HepG2 (cell line): Measurements from ENCODE around the gene STOML2.

Source experiments
- CBFB ChIP-seq: sonication (generic); formaldehyde crosslinking; IDR thresholded peaks from 2 replicates; pipeline ENCODE4 v1.4.0; 2020; ENCODE audit warnings: missing genetic modification reagents
- CREM ChIP-seq, 2 experiments: sonication (generic) in 1 of 2; formaldehyde crosslinking in 1 of 2; IDR thresholded peaks; 2 replicates each; pipeline versions ENCODE4 v1.4.0 to v1.6.1; 2016 to 2020; ENCODE audit warnings: antibody characterized with exemption in 1 of 2, mild to moderate bottlenecking in 1 of 2, missing genetic modification reagents in 1 of 2
- ETV5 ChIP-seq: IDR thresholded peaks from 2 replicates; pipeline ENCODE4 v1.6.1; 2018; ENCODE audit warnings: missing biosample characterization, missing genetic modification reagents, inconsistent platforms, borderline replicate concordance
- JUNB ChIP-seq: sonication (generic); formaldehyde crosslinking; IDR thresholded peaks from 2 replicates; pipeline ENCODE4 v1.8.0; 2022; ENCODE audit warnings: missing genetic modification reagents, mild to moderate bottlenecking, borderline replicate concordance
- POLR2A ChIP-seq, 2 experiments: IDR thresholded peaks; 2 replicates each; pipeline ENCODE4 v1.6.1; 2011; ENCODE audit warnings: low read depth in 2 of 2, low read length in 2 of 2, mild to moderate bottlenecking in 1 of 2, moderate library complexity in 1 of 2; ENCODE audit not compliant: insufficient read depth in 1 of 2
- TOPORS ChIP-seq: sonication (generic); formaldehyde crosslinking; IDR thresholded peaks from 2 replicates; pipeline ENCODE4 v1.8.0; 2023; ENCODE audit warnings: mild to moderate bottlenecking, missing genetic modification reagents
- ZKSCAN5 ChIP-seq: sonication (generic); formaldehyde crosslinking; IDR thresholded peaks from 2 replicates; pipeline ENCODE4 v1.5.1; 2020; ENCODE audit warnings: mild to moderate bottlenecking, missing genetic modification reagents
- TF ChIP-seq, protein P1 (sequence below): sonication (generic); formaldehyde crosslinking; IDR thresholded peaks from 2 replicates; pipeline ENCODE4 v1.8.1; 2023; ENCODE audit warnings: mild to moderate bottlenecking, missing genetic modification reagents

DNA sequence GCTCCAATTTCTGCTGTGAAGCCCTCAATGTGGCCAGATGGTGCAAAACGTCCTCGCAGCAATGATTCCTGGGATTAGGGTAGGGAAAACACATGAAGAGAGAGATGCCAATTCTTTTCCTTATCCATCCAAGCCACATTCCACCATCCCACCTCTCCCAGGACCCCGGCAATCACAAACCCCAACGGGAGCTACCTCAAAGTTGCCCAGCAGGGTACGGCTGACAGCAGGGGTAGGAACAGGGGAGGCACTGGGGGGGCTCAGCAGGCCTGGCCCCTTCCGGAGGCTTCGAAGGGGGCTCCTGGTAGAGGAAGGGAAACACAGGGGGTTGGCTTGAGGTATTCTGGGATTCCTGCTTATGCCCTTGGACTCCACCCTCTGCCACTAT is 3.4 kb upstream of the STOML2 start:
- TF ChIP-seq CBFB (CRISPR knock-in tag) (no peak), TOPORS (no peak), CREM (IDR thresholded peaks at IDR 0.05) (no peak), CREM (CRISPR knock-in tag; IDR thresholded peaks at IDR 0.05) (no peak), JUNB (CRISPR knock-in tag) (no peak), POLR2A (IDR thresholded peaks at IDR 0.05; ENCODE audit: insufficient read depth in 1 of 2, low read depth in 2 of 2, low read length in 2 of 2) (no peak), ZKSCAN5 (CRISPR knock-in tag) (no peak), ETV5 (CRISPR knock-in tag) (no peak)
- TF ChIP-seq, protein P1, sequence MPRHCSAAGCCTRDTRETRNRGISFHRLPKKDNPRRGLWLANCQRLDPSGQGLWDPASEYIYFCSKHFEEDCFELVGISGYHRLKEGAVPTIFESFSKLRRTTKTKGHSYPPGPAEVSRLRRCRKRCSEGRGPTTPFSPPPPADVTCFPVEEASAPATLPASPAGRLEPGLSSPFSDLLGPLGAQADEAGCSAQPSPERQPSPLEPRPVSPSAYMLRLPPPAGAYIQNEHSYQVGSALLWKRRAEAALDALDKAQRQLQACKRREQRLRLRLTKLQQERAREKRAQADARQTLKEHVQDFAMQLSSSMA, result no peak
